Stimulated activated CD4-positive, alpha-beta T cell treated with anti-CD3 and anti-CD28 coated beads, Interleukin-1b, Interleukin-23, amount 100 ng/mL, for 4 hours (primary cell): ENCODE measurements around the gene TRHDE.

Experiments
- DNase-seq, 2 donors: peaks; one replicate each; pipeline ENCODE4 v3.0.0-alpha.2; 2020; ENCODE audit warnings: low read depth in 2 of 2

Gene TRHDE

GRCh38 chr12:72313806-72314205, 41.6 kb downstream of the TRHDE start:
- no peak for DNase-seq

DNA sequence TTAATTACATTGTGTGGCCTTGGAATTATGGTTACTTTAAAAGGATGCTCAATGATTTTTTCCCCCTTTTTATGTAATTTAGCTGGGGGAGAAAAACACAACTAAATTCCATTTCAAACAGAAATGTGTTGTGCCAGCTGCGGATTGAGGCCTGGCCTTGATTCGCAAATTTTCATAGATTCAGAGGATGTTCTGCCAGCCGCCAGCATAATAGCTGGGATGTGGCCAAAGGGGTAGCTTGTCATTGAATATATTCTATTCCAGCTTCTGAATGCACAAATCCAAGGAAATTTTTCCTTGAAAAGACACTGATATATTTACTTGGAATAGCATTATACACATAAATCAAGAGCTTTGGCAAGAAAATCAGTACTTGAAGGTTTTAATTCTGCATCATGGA, 43.7 kb downstream of the TRHDE start:
- DNase-seq: no peak

DNA sequence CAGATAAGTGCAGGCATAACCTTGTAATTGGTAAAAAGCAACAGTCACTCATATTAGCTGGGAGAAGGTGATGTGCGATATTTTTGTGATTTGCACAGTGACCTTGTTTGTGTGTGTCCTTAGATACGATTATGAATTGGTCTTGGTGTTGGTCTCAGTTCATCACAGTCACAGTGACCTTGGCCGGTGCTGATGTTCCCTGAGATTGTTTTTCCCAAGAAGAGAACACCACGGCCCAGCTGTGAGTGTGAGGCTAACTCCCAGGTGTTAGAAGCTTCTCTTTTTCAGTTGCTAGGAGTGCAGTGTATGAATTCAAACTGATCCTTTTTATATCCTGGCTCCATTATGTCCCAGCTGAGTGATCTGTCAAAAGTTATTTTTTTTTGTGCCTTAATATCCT, 46.2 kb downstream of the TRHDE start:
- no peak for DNase-seq

- DNase-seq: no peak
Measured at GRCh38 chr12:72323881-72324280, 51.7 kb downstream of the TRHDE start.

- DNase-seq: no peak
Measured at GRCh38 chr12:72330301-72330700, 58.1 kb downstream of the TRHDE start.

DNA sequence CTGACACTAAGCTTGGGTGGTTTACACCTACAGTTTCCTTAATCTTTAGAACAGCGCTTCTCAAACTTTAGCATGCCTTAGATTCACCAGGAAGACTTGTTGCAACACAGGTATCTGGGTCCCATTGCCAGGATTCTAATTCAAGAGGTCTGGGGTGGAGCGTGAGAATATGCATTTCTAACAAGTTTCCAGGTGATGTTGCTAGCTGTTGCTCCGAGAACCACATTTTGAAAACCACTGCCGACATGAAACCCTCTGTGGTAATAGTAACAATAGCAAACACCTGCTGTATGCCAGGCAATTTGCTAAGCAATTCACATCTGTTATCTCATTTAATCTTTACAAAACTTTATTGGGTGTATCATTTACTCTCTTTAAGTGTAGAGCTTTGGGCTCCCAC, 58.6 kb downstream of the TRHDE start:
- no peak for DNase-seq

DNA sequence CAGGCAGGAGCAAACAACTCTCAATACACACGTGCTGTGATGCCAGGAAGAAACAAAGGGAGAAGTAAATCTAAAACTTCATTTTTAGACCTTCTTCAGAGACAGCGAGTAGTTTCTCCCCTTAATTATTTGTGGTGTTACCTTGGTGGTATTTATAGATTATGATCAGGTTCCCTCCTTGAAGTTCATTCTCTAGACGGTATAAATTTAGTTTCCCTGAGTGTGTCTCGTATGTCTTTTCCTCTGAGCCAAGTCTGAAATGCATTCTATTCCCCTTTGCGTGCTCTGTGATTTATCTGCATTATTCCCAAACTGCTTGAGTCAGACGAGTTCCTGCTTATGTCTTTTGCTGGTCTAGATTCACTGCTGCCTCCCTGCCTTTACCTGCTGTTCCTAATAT, 65.2 kb downstream of the TRHDE start:
- DNase-seq: no peak

- DNase-seq: no peak
Measured at GRCh38 chr12:72337946-72338345, 65.8 kb downstream of the TRHDE start.

DNA sequence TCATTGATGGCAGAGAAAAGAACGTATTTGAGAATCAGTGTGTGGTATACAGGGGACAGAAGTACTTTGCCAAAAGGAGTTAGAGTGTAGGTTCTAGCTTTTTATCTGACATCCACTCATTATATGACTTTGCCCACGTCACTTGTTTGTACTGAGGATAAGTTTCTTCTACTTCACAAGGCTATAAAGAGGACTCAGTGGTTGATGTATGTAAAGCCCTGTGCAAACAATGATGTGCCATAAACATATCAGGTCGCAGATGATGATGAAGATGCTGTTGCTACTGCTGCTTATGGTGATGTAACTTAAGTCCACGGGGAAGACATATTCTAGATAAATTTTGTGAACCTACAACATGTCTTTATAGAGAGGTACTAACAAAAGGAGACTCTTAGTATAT, 66.3 kb downstream of the TRHDE start:
- DNase-seq: no peak

- DNase-seq: no peak
Measured at GRCh38 chr12:72346363-72346944, 74.3 kb downstream of the TRHDE start.

DNA sequence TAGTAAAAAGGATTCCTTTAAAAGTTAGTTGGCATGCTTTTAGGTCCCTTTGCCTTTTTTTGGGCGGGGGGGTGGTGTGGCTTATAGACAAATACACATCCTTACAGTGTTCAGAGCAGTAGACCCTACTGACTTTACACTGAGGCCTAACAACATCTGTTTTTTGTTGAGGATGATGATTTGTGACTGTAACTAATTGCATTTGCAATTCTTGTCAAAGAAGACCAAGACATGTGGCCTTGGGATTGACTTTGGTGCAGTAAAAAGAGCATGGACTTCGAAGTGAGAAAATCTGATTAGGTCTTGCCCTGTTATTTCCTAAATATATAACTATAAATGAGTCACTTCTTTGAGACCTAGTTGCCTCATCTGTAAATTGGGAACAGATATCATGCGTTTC, 77.3 kb downstream of the TRHDE start:
- no peak for DNase-seq

- no peak for DNase-seq
Measured at GRCh38 chr12:72359416-72359815, 87.2 kb downstream of the TRHDE start.

DNA sequence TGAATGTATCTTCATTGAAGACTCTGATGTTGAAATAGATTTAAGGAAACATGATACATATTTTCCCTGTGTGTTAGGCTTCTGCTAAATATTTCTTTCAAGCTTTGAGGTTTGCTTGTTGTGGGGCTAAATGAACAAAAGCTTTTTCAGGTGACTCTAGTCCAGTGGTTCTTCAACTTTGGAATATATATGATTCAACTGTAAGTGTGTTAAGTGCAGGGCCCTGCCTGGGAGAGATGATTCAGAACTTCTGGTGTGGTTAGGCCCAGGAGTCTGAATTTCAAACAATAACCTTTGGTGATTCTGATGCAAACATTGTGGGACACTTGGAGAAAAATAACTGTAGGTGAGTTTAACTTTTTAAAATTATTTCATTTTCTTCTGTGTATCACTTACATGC, 93.0 kb downstream of the TRHDE start:
- no peak for DNase-seq

- DNase-seq: no peak
Measured at GRCh38 chr12:72366255-72366654, 94.1 kb downstream of the TRHDE start.

DNA sequence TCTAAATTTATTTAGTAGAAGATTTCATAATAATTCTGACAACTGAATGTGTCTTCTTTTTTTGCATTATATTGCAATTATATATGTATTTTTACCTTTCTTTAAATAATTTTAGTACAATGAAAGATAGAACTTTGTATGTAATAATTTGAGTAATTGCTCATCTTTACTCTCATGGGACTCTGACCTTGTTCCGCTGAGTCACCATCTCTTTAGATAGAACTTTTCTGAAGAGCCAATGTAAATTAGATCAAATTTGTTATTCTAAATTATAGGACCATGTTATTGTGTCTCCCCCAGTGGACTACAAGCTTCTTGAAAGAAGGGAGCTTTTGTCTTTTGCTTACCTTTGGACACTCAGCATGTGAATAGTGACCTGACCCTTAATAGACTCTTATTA, 96.1 kb downstream of the TRHDE start:
- DNase-seq: no peak

DNA sequence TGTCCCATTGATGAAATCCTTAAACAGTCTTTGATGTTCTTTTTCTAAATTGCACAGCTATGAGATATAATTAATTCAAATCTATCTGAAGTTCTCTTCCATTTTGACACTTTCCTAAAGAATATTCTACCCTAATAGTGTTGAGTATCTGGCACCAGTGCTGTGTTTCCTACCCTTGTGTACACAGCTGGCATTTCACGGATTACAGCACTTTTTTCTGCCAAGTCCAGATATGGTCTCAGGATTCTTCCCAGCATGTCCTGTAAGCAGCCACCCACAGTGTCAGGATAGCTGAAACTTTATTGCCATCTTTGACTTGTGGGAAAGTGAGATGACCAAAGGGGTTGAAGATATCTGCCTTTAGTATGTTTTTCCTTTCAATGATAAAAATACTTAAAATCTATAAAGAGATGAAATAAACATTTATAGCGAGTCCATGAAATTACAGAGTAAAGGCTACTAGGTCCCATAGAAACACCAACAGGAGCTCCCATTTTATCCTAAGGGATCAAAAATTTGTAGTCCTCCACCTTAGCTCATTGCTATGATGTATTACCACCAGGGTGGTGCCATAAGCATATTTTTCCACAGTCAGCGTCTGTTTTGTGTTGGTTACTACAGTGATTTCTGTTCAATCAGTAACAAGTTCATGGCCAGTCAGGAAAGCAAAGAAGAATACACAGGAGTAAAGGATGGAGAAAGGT, 96.7 kb downstream of the TRHDE start:
- DNase-seq: no peak

GRCh38 chr12:72369423-72369959, 97.3 kb downstream of the TRHDE start:
- DNase-seq: no peak

GRCh38 chr12:72380441-72380840, 108.3 kb downstream of the TRHDE start:
- DNase-seq: no peak

DNA sequence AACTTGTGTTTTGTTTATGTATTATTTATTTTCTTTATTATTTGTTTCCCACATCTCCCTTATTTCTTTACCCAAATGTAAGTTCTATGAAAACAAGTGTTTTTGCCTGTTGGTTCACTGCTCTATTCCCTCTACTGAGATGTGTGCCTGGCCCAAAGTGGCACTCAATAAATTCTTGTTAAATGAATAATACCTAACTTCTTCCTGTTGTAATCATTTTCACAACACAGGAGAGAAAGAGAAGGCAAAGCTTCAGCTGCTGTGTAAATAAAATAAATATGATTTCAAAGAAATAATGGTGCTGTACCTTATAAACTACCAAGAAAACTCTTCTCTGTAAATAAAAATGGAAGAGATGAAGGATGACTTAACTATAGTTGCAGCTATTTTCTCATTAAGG, 116.2 kb downstream of the TRHDE start:
- no peak for DNase-seq

GRCh38 chr12:72390146-72390545, 118.0 kb downstream of the TRHDE start:
- DNase-seq: no peak

DNA sequence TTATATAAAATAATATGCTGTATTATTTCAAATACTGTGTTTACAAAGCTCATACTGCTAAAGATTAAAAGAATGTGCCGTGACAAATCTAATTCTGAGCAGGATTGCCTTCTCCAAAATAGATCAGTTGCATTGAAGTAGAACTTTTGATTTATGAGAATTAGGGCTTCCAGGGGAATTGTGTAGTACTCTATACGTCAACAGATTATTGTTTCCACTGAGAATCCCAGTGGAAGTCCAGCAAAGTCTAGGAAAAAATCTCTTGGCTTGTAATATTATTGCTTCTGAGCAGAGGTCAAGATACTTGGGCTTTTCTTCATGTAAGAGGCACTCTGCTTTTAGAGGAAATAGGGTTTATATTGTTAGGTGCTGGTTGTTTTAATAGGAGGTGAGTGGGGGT, 133.9 kb downstream of the TRHDE start:
- DNase-seq: no peak

- no peak for DNase-seq
Measured at GRCh38 chr12:72432037-72432604, 160.0 kb downstream of the TRHDE start.

DNA sequence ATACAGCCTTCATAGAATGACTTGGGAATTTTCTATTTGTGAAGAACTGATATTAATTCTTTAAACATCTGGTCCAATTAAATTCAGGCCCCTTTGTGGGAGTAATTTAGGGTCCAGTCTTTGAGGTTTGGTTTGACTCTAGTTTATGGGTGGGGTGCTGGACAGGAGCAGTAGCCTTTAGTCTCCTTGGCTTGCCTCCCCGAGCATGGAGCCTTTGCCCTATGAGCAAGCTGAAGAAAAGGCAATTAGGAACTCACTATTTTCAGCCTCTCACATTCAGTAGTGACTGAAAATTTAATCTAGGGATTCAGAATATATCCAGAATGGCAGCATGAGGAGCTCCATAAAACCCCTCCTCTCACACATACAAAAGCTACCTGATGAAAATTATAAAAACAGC, 161.1 kb downstream of the TRHDE start:
- DNase-seq: no peak
